EL (cell line): ENCODE results near the gene NPIPB8.
"Not testable (repeated sequence)": the region's sequence is repeated elsewhere in the genome, so short reads cannot be mapped to it uniquely, and the experiment has no call there.

Experiments used
- DNase-seq: peaks from one replicate; pipeline ENCODE4 v3.0.0-alpha.2; 2016

The NPIPB8 gene

GRCh38 chr16:28607116-28607623, 30.7 kb upstream of the NPIPB8 start:
- DNase-seq = no peak

DNA sequence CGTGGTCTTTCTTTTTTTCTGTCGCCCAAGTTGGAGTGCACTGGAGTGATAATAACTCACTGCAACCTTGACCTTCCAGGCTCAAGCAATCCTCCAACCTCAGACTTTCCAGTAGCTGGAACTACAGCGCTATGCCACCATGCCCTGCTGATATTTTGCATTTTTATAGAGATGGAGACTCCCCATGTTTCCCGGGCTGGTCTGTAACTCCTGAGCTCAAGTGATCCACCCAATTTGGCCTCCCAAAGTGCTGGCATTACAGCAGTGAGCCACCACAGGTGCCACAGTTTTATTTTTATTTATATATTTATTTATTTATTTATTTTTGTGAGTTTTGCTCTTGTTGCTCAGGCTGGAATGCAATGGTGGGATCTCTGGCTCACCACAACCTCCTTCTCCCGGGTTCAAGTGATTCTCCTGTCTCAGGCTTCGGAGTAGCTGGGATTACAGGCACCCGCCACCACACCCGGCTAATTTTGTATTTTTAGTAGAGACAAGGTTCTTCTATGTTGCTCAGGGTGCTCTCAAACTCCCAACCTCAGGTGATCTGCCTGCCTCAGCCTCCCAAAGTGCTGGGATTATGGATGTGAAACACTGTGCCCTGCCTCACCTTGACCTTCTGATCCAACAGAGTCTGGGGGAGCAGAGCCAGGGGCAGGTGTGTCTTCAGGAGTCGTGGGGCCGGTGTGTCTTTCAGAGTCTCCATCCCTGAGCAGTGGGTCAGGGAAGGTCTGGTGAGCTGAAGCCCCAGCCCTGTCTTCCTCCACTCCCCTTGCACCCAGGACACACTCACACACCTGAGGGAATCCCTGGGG, 30.0 kb upstream of the NPIPB8 start:
- not testable (repeated sequence) for DNase-seq

DNA sequence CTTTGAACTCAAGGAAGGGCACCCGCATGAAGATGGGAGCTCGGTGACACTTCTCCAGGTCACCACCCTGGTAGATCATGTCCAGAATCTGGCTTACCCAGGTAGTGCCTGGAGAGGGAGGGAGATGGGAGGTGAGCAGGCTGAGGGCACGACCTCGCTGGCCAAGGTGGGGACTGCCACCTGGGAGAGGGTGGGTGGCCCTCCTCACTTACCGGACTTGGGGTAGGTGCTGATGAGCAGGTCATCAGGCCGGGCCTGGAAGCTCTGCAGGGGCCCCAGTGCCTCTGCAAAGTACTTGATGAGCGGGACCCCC, 29.4 kb upstream of the NPIPB8 start:
- DNase-seq = not testable (repeated sequence)

- not testable (repeated sequence) for DNase-seq
Observed at GRCh38 chr16:28608867-28609596, 28.8 kb upstream of the NPIPB8 start.

- DNase-seq = no peak
Observed at GRCh38 chr16:28609631-28610594, 28.0 kb upstream of the NPIPB8 start, which contains the start of gene SULT1A1. Gene SULT1A1 (minus strand): TSS chr16:28610044. CDS start chr16:28608855, 1,189 bp downstream.

GRCh38 chr16:28610595-28611191, 27.2 kb upstream of the NPIPB8 start:
- no peak for DNase-seq

DNA sequence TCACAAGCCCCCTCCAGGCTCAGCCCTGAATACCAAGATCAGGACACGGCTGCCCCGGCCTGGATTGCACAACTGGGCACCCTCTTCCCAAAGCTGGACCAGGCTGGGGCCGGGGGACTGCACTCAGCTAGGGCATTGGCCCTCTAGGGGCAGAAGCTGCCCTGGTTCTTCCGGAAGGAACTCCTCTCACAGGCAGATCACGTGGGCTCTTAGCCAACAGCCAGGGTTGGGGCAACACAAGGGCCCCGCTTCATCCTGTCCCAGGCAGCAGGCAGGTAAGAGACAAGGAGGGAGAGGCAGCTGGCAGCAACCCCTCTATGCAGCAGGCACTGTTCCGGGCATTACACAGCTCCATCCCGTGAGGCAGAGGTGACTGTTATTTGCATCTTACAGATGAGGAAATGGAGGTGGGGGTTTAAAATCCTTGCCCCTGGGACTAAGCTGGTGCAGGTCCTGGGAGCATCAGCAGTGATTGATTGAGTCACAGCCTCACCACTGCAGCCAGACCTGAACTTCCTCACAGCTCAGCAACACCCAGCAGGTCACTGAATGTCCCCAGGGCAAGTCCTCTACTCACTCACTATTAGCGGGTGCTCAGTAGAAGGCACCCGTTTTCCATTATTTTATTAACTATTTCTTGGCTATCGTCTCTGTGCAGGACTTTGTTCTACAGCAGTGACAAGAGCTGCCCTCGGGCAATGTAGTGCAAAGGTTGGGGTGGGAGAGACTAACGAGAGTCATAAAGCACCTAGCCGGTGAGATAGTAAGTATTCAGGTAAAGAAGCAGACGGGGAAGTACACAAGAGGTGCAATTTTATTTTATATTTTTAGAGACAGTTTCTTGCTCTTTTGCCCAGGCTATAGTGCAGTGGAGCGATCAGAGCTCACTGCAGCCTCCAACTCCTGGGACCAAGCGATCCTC, 25.2 kb upstream of the NPIPB8 start:
- not testable (repeated sequence) for DNase-seq

GRCh38 chr16:28613912-28614311, 24.0 kb upstream of the NPIPB8 start:
- DNase-seq = not testable (repeated sequence)

DNA sequence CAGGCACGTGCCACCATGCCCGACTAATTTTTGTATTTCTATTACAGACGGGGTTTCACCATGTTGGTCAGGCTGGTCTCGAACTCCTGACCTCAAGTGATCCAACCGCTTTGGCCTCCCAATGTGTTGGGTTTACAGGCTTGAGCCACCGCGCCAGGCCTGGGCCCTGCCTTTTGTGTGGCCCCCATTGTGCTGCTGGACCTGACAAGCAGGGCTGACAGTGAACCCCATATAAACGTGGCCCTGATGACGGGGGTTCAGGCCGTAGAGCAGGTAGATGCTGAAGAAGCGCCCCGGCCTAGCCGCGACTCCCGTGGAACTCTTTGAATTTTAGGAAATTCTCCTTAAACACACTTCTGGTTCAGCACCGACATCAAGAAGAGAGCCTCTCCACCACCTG, 23.3 kb upstream of the NPIPB8 start:
- DNase-seq = not testable (repeated sequence)

DNA sequence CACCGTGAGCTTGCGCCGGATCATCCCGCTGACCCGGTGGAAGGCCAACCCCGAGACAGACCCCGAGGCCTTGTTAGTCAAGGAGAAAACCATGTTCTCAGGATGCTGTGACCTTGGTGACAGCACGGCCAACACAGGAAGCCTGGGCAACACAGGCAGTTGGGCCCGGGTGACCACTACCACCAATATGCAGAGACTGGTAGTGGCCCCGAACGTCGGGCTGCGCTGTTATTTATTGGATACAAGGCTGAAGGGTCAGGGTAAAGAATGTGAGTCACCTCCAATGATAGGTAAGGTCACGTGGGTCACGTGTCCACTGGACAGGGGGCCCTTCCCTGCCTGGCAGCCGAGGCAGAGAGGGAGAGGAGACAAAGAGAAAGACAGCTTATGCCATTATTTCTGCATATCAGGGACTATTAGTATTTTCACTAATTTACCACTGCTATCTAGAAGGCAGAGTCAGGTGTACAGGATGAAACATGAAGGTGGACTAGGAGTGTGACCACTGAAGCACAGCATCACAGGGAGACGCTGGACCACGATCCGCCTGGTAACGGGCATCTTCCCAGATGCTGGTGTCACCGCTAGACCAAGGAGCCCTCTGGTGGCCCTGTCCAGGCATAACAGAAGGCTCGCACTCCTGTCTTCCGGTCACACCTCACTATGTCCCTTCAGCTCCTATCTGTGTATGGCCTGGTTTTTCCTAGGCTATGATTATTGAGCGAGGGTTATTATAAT, 22.2 kb upstream of the NPIPB8 start:
- DNase-seq = peak; percentile 40

GRCh38 chr16:28616224-28616577, 21.7 kb upstream of the NPIPB8 start:
- not testable (repeated sequence) for DNase-seq

GRCh38 chr16:28616636-28617035, 21.2 kb upstream of the NPIPB8 start:
- DNase-seq = no peak

GRCh38 chr16:28617874-28618273, 20.0 kb upstream of the NPIPB8 start:
- DNase-seq = no peak

DNA sequence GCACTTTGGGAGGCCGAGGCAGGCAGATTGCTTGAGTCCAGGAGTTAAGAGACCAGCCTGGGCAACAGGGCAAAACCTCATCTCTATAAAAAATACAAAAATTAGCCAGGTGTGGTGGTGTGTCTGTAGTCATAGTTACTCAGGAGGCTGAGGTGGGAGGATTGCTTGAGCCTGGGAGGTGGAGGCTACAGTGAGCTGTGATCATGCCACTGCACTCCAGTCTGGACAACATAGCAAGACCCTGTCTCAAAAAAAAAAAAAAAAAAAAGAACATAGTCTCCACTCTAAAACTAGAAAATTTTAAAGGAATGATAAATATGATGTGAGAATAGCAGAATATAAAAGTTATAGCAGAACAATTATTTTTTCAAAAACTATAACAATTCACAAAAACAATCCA, 17.5 kb upstream of the NPIPB8 start:
- not testable (repeated sequence) for DNase-seq

DNA sequence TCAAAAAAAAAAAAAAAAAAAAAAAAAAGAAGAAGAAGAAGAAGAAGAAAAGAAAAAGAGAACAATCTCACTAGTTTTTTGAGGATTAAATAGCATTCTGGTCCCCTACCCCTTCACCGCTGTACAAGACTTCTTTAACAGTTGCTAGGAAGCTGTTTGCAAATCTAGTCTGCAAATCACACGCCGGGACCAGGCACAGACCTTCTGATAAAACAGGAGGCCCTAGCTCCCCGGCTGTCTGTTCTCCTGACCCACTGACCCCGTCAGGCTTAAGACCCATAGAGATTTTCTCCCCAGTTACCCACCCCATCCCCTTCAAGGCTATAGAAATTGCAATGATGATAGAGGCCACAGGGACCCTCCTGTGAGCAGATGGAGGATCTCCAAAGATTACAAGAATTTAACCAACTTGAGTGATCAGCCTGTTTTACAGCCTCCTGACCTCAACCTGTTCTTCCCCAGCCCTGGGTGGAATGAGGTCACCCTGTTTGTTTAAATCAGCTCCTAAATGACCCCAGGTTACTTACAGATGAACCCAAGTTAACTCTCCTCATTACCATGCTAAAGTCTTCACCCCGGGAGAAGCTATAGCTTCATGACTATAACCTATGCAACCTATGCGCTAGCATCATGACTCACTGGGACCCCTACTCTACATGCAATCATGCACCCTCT, 16.2 kb upstream of the NPIPB8 start:
- DNase-seq = no peak

DNA sequence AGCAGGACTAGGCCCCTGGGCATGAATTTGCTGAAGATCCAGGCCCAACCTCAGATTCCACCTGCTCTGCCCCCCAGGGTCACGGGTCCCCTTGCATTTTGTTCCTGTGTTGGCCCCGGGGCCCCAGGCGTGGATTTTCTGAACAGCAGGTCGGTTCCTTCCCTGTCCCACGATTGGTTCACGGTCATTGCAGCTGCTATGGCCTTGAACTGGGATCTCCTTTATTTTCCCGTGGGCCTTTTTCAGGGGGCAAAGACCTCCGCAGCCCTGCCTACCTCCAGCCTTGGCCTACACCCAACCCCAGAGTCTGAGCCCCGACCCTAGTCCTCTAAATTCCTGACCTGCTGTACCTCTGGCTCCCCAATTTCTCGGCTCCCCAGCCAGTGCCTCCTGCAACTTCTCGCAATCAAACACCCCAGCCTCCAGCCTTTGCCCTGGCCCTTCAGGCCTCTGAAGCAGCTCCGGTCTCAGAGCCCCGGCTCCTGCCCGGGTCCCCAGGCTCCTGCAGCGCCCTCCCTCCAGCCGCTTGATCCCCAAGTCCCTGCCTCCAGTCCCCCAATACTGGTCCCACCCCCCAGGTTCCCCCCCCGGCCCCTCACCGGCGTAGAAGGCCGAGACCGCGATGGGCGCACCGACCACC, 15.2 kb upstream of the NPIPB8 start:
- DNase-seq = not testable (repeated sequence)

- no peak for DNase-seq
Observed at GRCh38 chr16:28623172-28623711, 14.6 kb upstream of the NPIPB8 start.

- DNase-seq = not testable (repeated sequence)
Observed at GRCh38 chr16:28630905-28631304, 7.0 kb upstream of the NPIPB8 start.
